GM10248 (cell line): Measurements from ENCODE around the gene RNF220.

Experiments used
- CTCF ChIA-PET: fragments of 300-600 bp; sonication (Branson Sonifier 250); formaldehyde crosslinking; extraction: SDS; loops from one replicate; lab custom pipeline; 2021; ENCODE audit warnings: antibody characterized with exemption; lab: Yijun Ruan, JAX
- POLR2A ChIA-PET: fragments of 350-650 bp; sonication (Branson Sonifier 250); formaldehyde crosslinking; extraction: SDS; loops from one replicate; lab custom pipeline; 2020; ENCODE audit warnings: antibody characterized with exemption; lab: Yijun Ruan, JAX
- DNase-seq: peaks from one replicate; pipeline ENCODE4 v3.0.0; 2012; ENCODE audit errors: extremely low spot score
- CTCF ChIP-seq: IDR thresholded peaks from 2 replicates; pipeline ENCODE4 v1.5.1; 2012; ENCODE audit warnings: mild to moderate bottlenecking, low read depth; ENCODE audit errors: extremely low read depth, missing control alignments, control extremely low read depth

Gene RNF220

GRCh38 chr1:44681905-44682882 is 277.1 kb downstream of the RNF220 start:
- no peak for DNase-seq
- POLR2A ChIA-PET, result no interaction called here
- no peak for TF ChIP-seq CTCF
- CTCF ChIA-PET, result interaction anchor here (1.1 to 2.4 kb wide), 6 partner anchors 8 to 118 kb away, joined by 3 to 8 read pairs (median 4); partner anchors contain the start of genes ARMH1, PLK3 and TMEM53

GRCh38 chr1:44682883-44683265 is 277.8 kb downstream of the RNF220 start:
- TF ChIP-seq CTCF, result no peak
- ChIA-PET CTCF (interaction anchor here (0.8 to 2.4 kb wide), 5 partner anchors 9 to 627 kb away, joined by 4 to 8 read pairs (median 5); partner anchors contain the start of genes ARMH1 and TMEM53), POLR2A (no interaction called here)
- DNase-seq, result no peak

GRCh38 chr1:44684525-44684924 is 279.5 kb downstream of the RNF220 start:
- POLR2A ChIA-PET, result interaction anchor here (1.5 kb wide), 1 partner anchor 10 kb away, joined by 3 read pairs; the partner anchor contains the start of genes ARMH1 and TMEM53
- CTCF ChIA-PET, result interaction anchor here (1.0 to 2.4 kb wide), 4 partner anchors 10 to 32 kb away, joined by 3 to 14 read pairs (median 8); partner anchors contain the start of genes ARMH1 and TMEM53

GRCh38 chr1:44685218-44685617 is 280.2 kb downstream of the RNF220 start:
- CTCF ChIA-PET, result interaction anchor here (0.8 to 2.4 kb wide), 4 partner anchors 11 to 102 kb away, joined by 3 to 14 read pairs (median 4); partner anchors contain the start of genes ARMH1 and TMEM53
- POLR2A ChIA-PET, result no interaction called here
- TF ChIP-seq CTCF, result no peak
- DNase-seq, result no peak

More at GRCh38 chr1:44684525-44684924, 279.5 kb downstream of the RNF220 start:
- peak; percentile 57 for DNase-seq
- no peak for TF ChIP-seq CTCF

- ChIA-PET POLR2A (no interaction called here), CTCF (interaction anchor here (1.1 to 2.4 kb wide), 3 partner anchors 11 to 101 kb away, joined by 3 to 14 read pairs (median 5); partner anchors contain the start of genes ARMH1 and TMEM53)
- TF ChIP-seq CTCF, result no peak
- DNase-seq, result no peak
Observed at GRCh38 chr1:44685881-44686280, 280.8 kb downstream of the RNF220 start.

DNA sequence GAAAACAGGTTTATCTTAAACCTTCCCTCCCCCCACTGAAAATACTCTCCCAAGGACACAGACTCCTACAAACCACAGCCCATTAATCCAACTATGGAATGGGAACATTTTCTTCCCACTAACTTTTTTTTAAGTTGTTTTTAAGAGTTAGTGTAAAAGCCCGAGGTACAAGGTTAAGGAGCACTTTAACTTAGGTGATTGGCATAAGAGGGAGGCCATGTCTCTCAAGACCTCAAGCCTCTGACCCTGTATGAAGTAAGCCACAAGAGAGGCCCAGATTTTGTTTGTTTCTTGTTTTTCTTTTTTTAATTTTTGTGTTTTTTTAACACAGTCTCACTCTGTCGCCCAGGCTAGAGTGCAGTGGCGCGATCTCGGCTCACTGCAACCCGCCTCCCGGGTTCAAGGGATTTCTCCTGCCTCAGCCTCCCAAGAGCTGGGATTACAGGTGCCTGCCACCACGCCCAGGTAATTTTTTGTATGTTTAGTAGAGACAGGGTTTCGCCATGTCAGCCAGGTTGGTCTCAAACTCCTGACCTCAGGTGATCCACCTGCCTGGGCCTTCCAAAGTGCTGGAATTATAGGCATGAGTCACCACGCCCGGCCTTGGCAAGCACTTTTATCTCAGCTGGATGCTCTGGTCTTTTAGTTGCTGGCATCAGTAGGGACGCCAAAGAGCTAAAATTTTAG is 283.8 kb downstream of the RNF220 start:
- POLR2A ChIA-PET, result no interaction called here
- CTCF ChIA-PET, result no interaction called here

More for the DNA sequence above, 283.8 kb downstream of the RNF220 start:
- no peak for DNase-seq
- TF ChIP-seq CTCF, result no peak
